Hepatic stellate cell (primary cell): ENCODE measurements around the gene ACSS1.

ENCODE experiments used
- DNase-seq: peaks from one replicate; pipeline ENCODE4 v3.0.0; 2011; ENCODE audit warnings: low spot score

The ACSS1 gene

GRCh38 chr20:25046181-25046641 lies 11.7 kb downstream of the ACSS1 start:
- DNase-seq = no peak

- no peak for DNase-seq
These were observed 12.6 kb downstream of the ACSS1 start for GRCh38 chr20:25045343-25045712.

GRCh38 chr20:25044660-25045342 lies 13.1 kb downstream of the ACSS1 start:
- no peak for DNase-seq

GRCh38 chr20:25044261-25044560 lies 13.7 kb downstream of the ACSS1 start:
- no peak for DNase-seq

- no peak for DNase-seq
These were observed 14.3 kb downstream of the ACSS1 start for GRCh38 chr20:25043499-25044260.

- no peak for DNase-seq
These were observed 15.1 kb downstream of the ACSS1 start for GRCh38 chr20:25042531-25043498.

GRCh38 chr20:25041813-25042530 lies 16.0 kb downstream of the ACSS1 start:
- DNase-seq = no peak

GRCh38 chr20:25040438-25040831 lies 17.5 kb downstream of the ACSS1 start:
- DNase-seq = peak; percentile 78

GRCh38 chr20:25039697-25040437 lies 18.1 kb downstream of the ACSS1 start:
- peak; percentile 63 for DNase-seq

- DNase-seq = no peak
These were observed 19.3 kb downstream of the ACSS1 start for GRCh38 chr20:25038591-25039015.

- no peak for DNase-seq
These were observed 19.9 kb downstream of the ACSS1 start for GRCh38 chr20:25038103-25038410.

- DNase-seq = no peak
These were observed 20.4 kb downstream of the ACSS1 start for GRCh38 chr20:25037288-25038102.

- DNase-seq = no peak
These were observed 21.5 kb downstream of the ACSS1 start for GRCh38 chr20:25036331-25036936.

- DNase-seq = no peak
These were observed 22.0 kb downstream of the ACSS1 start for GRCh38 chr20:25035921-25036320.

- no peak for DNase-seq
These were observed 24.0 kb downstream of the ACSS1 start for GRCh38 chr20:25033924-25034300.

GRCh38 chr20:25033265-25033923 lies 24.5 kb downstream of the ACSS1 start:
- no peak for DNase-seq

GRCh38 chr20:25032478-25033264 lies 25.3 kb downstream of the ACSS1 start:
- DNase-seq = no peak

GRCh38 chr20:25032065-25032477 lies 25.9 kb downstream of the ACSS1 start:
- DNase-seq = no peak

GRCh38 chr20:25031241-25031640 lies 26.7 kb downstream of the ACSS1 start:
- DNase-seq = no peak
